ENCODE results near the gene LY86. TPM values are rescaled to one million over a fixed set of nuclear protein-coding genes. Genes with fewer than 3 reads are reported as not detected.

LY86 gene
- total RNA-seq, 1 experiment from 2014 or later, result not detected

GRCh38 chr6:6575143-6575542 lies 13.4 kb upstream of the LY86 start:
- no peak for DNase-seq (ENCODE audit: low spot score)
- H3K4me3 Mint-ChIP-seq, result no peak overlapping the region
- ATAC-seq, result no peak
- ChIA-PET CTCF (no interaction called here), POLR2A (no interaction called here)
- H3K9me3 Mint-ChIP-seq, result peaks cover 46% of the 10 kb centered on the region
- H3K36me3 Mint-ChIP-seq, result peaks cover 5% of the 10 kb centered on the region; the same call in 1 of the 2 replicates
- TF ChIP-seq NFATC4 (CRISPR knock-in tag; IDR thresholded peaks at IDR 0.05) (no peak), EMX1 (CRISPR knock-in tag; IDR thresholded peaks at IDR 0.05) (no peak), NR2C2 (CRISPR knock-in tag; IDR thresholded peaks at IDR 0.05) (no peak), NR3C1 (CRISPR knock-in tag; conservative IDR thresholded peaks at IDR 0.05; ENCODE audit: low read depth) (no peak), ZNF263 (CRISPR knock-in tag; IDR thresholded peaks at IDR 0.05; ENCODE audit: low read depth) (no peak), TEAD1 (CRISPR knock-in tag; IDR thresholded peaks at IDR 0.05) (no peak), ERG (CRISPR knock-in tag; IDR thresholded peaks at IDR 0.05) (no peak), PREB (CRISPR knock-in tag; IDR thresholded peaks at IDR 0.05; ENCODE audit: borderline replicate concordance) (no peak), ZNF425 (CRISPR knock-in tag; conservative IDR thresholded peaks at IDR 0.05) (no peak), E2F5 (CRISPR knock-in tag; IDR thresholded peaks at IDR 0.05) (no peak), CDX4 (CRISPR knock-in tag; IDR thresholded peaks at IDR 0.05; ENCODE audit: borderline replicate concordance) (no peak), ZMAT4 (CRISPR knock-in tag; IDR thresholded peaks at IDR 0.05) (no peak), RORB (CRISPR knock-in tag; IDR thresholded peaks at IDR 0.05) (no peak), GABPB1 (CRISPR knock-in tag; IDR thresholded peaks at IDR 0.05) (no peak), ZNF423 (CRISPR knock-in tag; IDR thresholded peaks at IDR 0.05) (no peak), SMAD3 (CRISPR knock-in tag; IDR thresholded peaks at IDR 0.05; ENCODE audit: borderline replicate concordance) (no peak), AFF4 (CRISPR knock-in tag; IDR thresholded peaks at IDR 0.05; ENCODE audit: borderline replicate concordance) (no peak), ATF3 (CRISPR knock-in tag; conservative IDR thresholded peaks at IDR 0.05) (no peak)
- H3K4me1 Mint-ChIP-seq, result no peaks in the 10 kb centered on the region
- no peak overlapping the region for H3K27ac Mint-ChIP-seq
- H3K27me3 Mint-ChIP-seq (ENCODE audit: low read depth), result peaks cover 3% of the 10 kb centered on the region

Data from WTC11 (cell line).